Large intestine (tissue), 3 donors: Measurements from ENCODE around the gene COL17A1. TPM values are rescaled to one million over a fixed set of nuclear protein-coding genes. Genes with fewer than 3 reads are reported as not detected.

Experiments used
- DNase-seq, 2 donors: peaks; one replicate each; pipeline versions ENCODE4 v3.0.0 to v3.0.0-alpha.2; 2013
- H3K27ac ChIP-seq: one replicate; pipeline ENCODE4 v1.5.1; 2013; ENCODE audit warnings: low read length
- H3K27me3 ChIP-seq: 2 replicates; pipeline ENCODE4 v1.6.1; 2013; ENCODE audit warnings: low read length; ENCODE audit not compliant: control insufficient read depth, insufficient read depth
- H3K36me3 ChIP-seq: 2 replicates; pipeline ENCODE4 v1.6.1; 2013; ENCODE audit warnings: low read length; ENCODE audit not compliant: control insufficient read depth, insufficient read depth
- H3K4me1 ChIP-seq: one replicate; pipeline ENCODE4 v1.6.1; 2013; ENCODE audit warnings: low read length; ENCODE audit not compliant: control insufficient read depth, insufficient read depth
- H3K4me3 ChIP-seq: one replicate; pipeline ENCODE4 v1.5.1; 2013; ENCODE audit warnings: low read length
- H3K9me3 ChIP-seq: one replicate; pipeline ENCODE4 v1.6.1; 2013; ENCODE audit warnings: mild to moderate bottlenecking, low read depth, low read length, moderate library complexity; ENCODE audit not compliant: control insufficient read depth
- WGBS: methylation state at CpG from one replicate; pipeline ENCODE4 v1.1.5; 2013; ENCODE audit warnings: low lambda C conversion rate; ENCODE audit not compliant: insufficient coverage; 5-methylcytosine and 5-hydroxymethylcytosine counted together
- polyA plus RNA-seq: library from polyadenylated mRNA; unstranded; fragments of 120-200 nt; gene quantifications from one replicate; pipeline ENCODE4 v1.2.1, GENCODE V29; 2013

Gene COL17A1
- polyA plus RNA-seq, 1 donor, result 8.8 TPM

GRCh38 chr10:104040862-104041789, 44.6 kb downstream of the COL17A1 start:
- no peak overlapping the region for H3K27ac ChIP-seq
- H3K4me1 ChIP-seq, result no peaks in the 10 kb centered on the region
- no peaks in the 10 kb centered on the region for H3K9me3 ChIP-seq
- no peak overlapping the region for H3K4me3 ChIP-seq
- H3K27me3 ChIP-seq, result no peaks in the 10 kb centered on the region
- H3K36me3 ChIP-seq, result no peaks in the 10 kb centered on the region
- DNase-seq, result no peak
- no CpG with 5 or more reads among the region's 9 CpGs for WGBS

- Histone ChIP-seq H3K9me3 (no peaks in the 10 kb centered on the region), H3K4me1 (no peaks in the 10 kb centered on the region), H3K27me3 (no peaks in the 10 kb centered on the region), H3K27ac (no peak overlapping the region), H3K4me3 (no peak overlapping the region), H3K36me3 (no peaks in the 10 kb centered on the region)
- no CpG with 5 or more reads among the region's 6 CpGs for WGBS
- DNase-seq, result no peak
These were observed 45.3 kb downstream of the COL17A1 start for GRCh38 chr10:104040382-104040781.

- no peak for DNase-seq
- Histone ChIP-seq H3K9me3 (no peaks in the 10 kb centered on the region), H3K27me3 (no peaks in the 10 kb centered on the region), H3K36me3 (no peaks in the 10 kb centered on the region), H3K4me3 (no peak overlapping the region), H3K4me1 (no peaks in the 10 kb centered on the region), H3K27ac (no peak overlapping the region)
- 70% methylated on average over 2 of the region's 7 CpGs for WGBS
These were observed 46.5 kb downstream of the COL17A1 start for GRCh38 chr10:104038958-104039752.

GRCh38 chr10:104038537-104038936, 47.1 kb downstream of the COL17A1 start:
- H3K27me3 ChIP-seq, result no peaks in the 10 kb centered on the region
- 100% methylated on average over 1 of the region's 8 CpGs for WGBS
- no peak overlapping the region for H3K4me3 ChIP-seq
- no peaks in the 10 kb centered on the region for H3K4me1 ChIP-seq
- DNase-seq, result no peak
- H3K36me3 ChIP-seq, result peaks cover 1% of the 10 kb centered on the region
- no peaks in the 10 kb centered on the region for H3K9me3 ChIP-seq
- no peak overlapping the region for H3K27ac ChIP-seq

- no peaks in the 10 kb centered on the region for H3K9me3 ChIP-seq
- no peaks in the 10 kb centered on the region for H3K27me3 ChIP-seq
- H3K4me1 ChIP-seq, result no peaks in the 10 kb centered on the region
- H3K27ac ChIP-seq, result no peak overlapping the region
- no peak overlapping the region for H3K4me3 ChIP-seq
- no CpG with 5 or more reads among the region's 16 CpGs for WGBS
- no peak for DNase-seq
- H3K36me3 ChIP-seq, result peaks cover 8% of the 10 kb centered on the region
These were observed 48.3 kb downstream of the COL17A1 start for GRCh38 chr10:104037261-104037951.

- no peaks in the 10 kb centered on the region for H3K27me3 ChIP-seq
- no peak for DNase-seq
- no peak overlapping the region for H3K27ac ChIP-seq
- peaks cover 13% of the 10 kb centered on the region for H3K36me3 ChIP-seq
- no peaks in the 10 kb centered on the region for H3K4me1 ChIP-seq
- H3K9me3 ChIP-seq, result no peaks in the 10 kb centered on the region
- H3K4me3 ChIP-seq, result no peak overlapping the region
- no CpG with 5 or more reads among the region's 21 CpGs for WGBS
These were observed 49.0 kb downstream of the COL17A1 start for GRCh38 chr10:104036518-104037260.

- no CpG with 5 or more reads among the region's 3 CpGs for WGBS
- H3K4me3 ChIP-seq, result no peak overlapping the region
- no peak overlapping the region for H3K27ac ChIP-seq
- no peak for DNase-seq
- H3K36me3 ChIP-seq, result peaks cover 18% of the 10 kb centered on the region
- no peaks in the 10 kb centered on the region for H3K27me3 ChIP-seq
- H3K9me3 ChIP-seq, result no peaks in the 10 kb centered on the region
- no peaks in the 10 kb centered on the region for H3K4me1 ChIP-seq
These were observed 49.7 kb downstream of the COL17A1 start for GRCh38 chr10:104036069-104036384.

GRCh38 chr10:104035194-104036068, 50.2 kb downstream of the COL17A1 start:
- no CpG with 5 or more reads among the region's 18 CpGs for WGBS
- no peak for DNase-seq
- Histone ChIP-seq H3K27ac (no peak overlapping the region), H3K4me1 (no peaks in the 10 kb centered on the region), H3K27me3 (no peaks in the 10 kb centered on the region), H3K4me3 (no peak overlapping the region), H3K9me3 (no peaks in the 10 kb centered on the region), H3K36me3 (peaks cover 18% of the 10 kb centered on the region)

- Histone ChIP-seq H3K27ac (no peak overlapping the region), H3K4me1 (no peaks in the 10 kb centered on the region)
- WGBS, result no CpG with 5 or more reads among the region's 23 CpGs
These were observed 51.1 kb downstream of the COL17A1 start for GRCh38 chr10:104034401-104035193.

More at GRCh38 chr10:104034401-104035193, 51.1 kb downstream of the COL17A1 start:
- no peak overlapping the region for H3K4me3 ChIP-seq
- no peak for DNase-seq
- no peaks in the 10 kb centered on the region for H3K9me3 ChIP-seq
- no peaks in the 10 kb centered on the region for H3K27me3 ChIP-seq
- H3K36me3 ChIP-seq, result peaks cover 18% of the 10 kb centered on the region
